ENCODE results near the gene UPF3A.
"Not testable (repeated sequence)": the region's sequence is repeated elsewhere in the genome, so short reads cannot be mapped to it uniquely, and the experiment has no call there.

Gene UPF3A

DNA sequence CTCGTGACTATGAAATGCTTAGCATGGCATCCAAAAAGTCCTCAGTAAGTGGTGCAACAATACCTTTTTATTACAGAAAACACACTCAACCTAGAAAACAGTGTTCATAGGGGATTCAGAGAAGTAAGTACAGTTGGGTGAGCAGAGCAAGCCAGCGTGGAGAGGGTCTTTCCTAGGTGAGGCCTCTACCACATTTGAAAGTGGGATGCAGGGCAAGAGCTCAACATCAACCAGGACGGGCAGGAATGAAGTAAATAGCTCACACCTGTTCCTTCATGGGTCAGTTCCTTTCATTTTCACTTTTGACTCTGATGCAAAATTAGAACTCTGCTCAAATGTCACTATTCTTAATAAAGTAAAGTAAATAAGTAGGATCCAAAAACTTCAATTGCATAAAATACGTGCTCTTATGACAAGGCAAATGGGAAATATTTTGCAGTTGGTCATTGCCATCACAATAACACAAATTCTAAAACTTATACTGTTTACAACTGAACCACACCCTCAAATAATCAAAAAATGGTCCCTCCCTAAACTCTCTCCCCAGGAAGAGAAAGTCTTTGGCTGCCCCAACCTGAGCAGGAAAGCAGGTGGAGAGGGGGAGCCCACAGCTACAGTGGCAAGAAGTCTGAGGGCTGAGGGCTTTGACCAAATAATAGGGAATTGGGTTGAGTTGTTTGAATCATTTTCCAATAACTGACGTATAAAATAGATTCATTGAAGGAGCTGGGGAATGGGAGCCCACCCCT lies 53.1 kb downstream of the UPF3A start:
- DNase-seq (ENCODE audit: low spot score), result no peak

GRCh38 chr13:114336457-114336856 lies 55.1 kb downstream of the UPF3A start:
- not testable (repeated sequence) for DNase-seq (ENCODE audit: low spot score)

DNA sequence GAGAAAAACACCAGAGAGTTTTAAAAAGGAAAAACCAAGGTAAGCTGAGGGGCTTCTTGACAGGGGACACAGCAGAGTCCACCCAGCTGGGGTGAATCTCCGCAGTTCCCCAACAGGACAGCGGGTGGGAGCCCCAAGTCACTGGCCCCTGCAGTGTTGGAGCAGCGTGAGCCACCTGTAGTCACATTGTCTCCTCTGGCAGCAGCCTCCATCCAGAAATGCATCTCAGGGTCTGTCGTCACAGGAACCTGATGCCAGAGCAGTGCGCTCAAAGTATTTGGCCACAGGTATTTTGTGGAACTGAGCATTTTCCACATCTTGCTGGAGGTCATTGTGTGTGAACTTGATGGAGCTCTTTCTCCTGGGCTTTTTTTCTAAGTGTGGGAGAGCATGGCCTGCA lies 57.6 kb downstream of the UPF3A start:
- DNase-seq (ENCODE audit: low spot score), result no peak

DNA sequence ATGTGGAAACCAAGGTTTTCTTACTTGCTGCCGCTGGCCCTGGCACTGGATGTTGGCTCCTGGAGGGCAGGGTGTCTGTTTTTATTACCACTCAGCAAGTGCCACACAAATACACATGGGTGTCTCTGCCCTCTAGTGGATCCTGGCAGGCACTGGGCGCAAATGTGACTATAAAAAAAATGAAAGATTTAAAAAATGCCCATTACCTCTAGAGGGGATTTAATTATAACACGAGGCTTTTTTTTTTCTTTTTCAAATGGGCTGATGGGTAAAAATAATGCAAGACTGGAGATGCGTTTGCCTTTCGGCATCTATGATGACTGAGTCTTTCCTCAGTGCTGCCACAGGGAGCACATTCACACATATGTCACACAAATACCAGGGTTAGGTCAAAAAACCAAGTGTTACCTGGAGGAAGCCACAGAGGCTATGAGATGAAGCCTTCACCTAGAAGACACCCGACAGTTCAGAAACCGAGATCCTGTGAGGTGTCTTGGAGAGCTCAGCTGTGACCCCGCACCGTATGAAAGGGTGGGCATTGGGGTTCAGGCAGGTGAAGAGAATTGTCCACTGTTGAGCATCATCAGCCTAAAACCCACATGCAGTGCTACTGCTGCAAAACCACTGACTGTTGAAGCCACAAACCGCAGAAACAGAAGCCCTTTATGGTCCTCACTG lies 58.6 kb downstream of the UPF3A start:
- DNase-seq (ENCODE audit: low spot score), result peak; percentile 39

DNA sequence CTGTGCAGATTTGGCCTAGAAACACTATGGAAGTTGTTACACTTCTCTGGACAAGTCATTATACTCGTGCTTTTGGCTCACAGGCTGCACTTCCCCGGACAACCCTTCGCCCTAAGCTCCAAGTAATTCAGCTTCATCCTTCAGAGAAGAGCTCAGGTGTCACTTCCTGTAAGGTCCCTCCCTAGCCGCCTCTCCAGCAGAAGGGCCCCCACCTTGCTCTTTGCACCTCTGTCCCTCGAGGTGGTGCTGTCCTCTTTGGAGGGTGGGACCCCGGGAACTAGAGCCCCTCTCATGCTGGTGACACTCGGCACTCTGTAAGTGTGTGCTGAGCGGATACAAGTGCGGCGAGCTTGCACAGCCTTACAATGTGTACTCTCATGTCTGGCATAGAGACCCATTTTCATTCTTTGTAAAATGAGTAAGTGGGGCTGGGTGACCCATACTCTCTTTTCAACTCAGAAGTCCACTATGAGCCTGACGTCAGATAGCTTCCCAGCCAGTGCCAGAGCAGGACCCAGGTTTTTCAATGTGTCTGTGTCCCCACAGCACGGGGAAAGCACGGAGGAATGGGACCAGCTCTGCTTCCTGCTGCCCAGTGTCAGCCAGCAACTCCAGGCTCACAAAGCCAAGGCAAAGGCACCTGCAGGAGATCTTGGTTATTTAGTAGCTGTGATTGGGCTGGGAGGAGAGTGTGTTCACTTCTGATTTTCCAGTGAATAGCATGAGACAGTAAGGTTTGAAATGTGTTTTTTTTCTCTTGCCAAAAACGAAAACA lies 59.8 kb downstream of the UPF3A start:
- no peak for DNase-seq (ENCODE audit: low spot score)

DNA sequence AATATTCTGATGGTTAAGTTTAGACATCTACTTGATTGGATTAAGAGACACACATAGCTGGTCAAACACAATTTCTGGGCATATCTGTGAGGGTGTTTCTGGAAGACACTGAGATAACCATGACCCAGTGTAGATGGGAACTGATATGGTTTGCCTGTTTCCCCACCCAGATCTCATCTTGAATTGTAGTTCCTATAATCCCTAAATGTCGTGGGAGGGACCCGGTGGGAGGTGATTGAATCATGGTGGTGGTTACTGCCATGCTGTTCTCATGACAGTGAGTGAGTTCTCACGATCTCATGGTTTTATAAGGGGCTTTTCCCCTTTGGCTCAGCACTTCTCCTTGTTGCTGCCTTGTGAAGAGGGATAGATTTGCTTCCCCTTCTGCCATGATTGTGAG lies 65.9 kb downstream of the UPF3A start:
- DNase-seq (ENCODE audit: low spot score), result not testable (repeated sequence)

DNA sequence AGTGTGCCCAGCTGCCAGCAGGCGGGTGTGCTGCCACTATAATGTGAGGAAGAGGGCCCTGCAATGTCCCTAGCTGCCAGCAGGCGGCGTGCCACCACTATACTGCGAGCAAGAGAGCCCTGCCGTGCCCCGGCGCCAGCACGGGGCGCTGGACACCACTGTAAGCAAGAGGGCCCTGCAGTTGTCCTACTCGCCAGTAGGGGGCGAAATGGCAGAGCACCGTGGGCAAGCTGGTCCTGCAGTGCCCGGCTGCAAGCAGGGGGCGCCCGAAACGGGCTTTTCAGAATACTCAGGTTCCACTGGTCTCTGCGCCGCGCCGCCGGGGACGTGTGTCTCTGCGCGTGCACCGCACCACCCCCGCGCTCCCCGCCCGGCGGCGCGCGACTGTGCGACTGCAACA lies 71.4 kb downstream of the UPF3A start:
- DNase-seq (ENCODE audit: low spot score), result not testable (repeated sequence)

GRCh38 chr13:114353382-114353781 lies 72.0 kb downstream of the UPF3A start:
- DNase-seq (ENCODE audit: low spot score), result not testable (repeated sequence)

Data from iPS-NIHi11 (cell line).